ENCODE results near the gene ATXN2. TPM values are rescaled to one million over a fixed set of nuclear protein-coding genes. Genes with fewer than 3 reads are reported as not detected.

The ATXN2 gene
- total RNA-seq, 2 donors from 2014 or later = 57.8 to 64.4 TPM

- intact Hi-C loops (cut with DNase I) = no loop called here
- no peak for DNase-seq (ENCODE audit: low spot score)
Observed at GRCh38 chr12:111431772-111432171, 167.3 kb downstream of the ATXN2 start.

GRCh38 chr12:111430433-111431353, 168.4 kb downstream of the ATXN2 start:
- no peak for DNase-seq (ENCODE audit: low spot score)

DNA sequence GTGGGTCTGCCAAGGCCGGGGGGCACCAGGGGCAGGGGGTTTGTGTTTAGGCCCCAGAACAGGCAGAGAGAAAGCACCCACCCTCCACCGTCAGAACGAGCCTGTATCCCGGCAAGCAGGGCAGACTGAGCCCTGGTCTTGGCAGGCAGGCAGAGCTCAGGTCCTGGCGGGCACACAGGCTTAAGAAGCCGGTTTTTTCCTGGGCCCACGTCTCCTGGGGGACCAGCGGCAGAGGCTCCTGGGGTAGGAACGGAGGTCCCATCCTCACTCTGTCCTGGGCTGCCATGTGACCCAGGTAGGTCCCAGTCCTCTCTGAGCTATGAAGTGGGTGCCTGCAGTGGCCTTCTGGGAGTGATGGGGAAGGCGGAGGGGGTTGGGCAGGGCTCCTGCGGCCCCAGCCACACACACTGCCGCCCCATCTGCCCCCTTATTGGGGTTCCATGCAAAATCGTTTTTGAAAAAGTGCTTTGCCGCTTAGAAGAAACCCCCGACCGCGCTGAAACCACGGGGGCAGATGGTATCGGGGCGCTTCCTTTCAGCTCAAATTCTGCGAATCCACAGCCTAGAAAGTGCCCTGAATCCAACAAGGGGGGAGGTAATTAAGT, 169.2 kb downstream of the ATXN2 start:
- DNase-seq (ENCODE audit: low spot score) = no peak
- intact Hi-C loops (cut with DNase I) = loop anchor here in 1 of 2 donors (2.0 kb wide), 1 partner anchor 27 kb away; no protein-coding TSS in a partner anchor

More at GRCh38 chr12:111430433-111431353, 168.4 kb downstream of the ATXN2 start:
- intact Hi-C loops (cut with DNase I) = no loop called here

GRCh38 chr12:111428728-111429175, 170.4 kb downstream of the ATXN2 start:
- DNase-seq (ENCODE audit: low spot score) = peak; percentile 89
- intact Hi-C loops (cut with DNase I) = loop anchor here in 1 of 2 donors (2.0 kb wide), 1 partner anchor 26 kb away; no protein-coding TSS in a partner anchor

- intact Hi-C loops (cut with DNase I) = loop anchor here in 1 of 2 donors (2.0 kb wide), 1 partner anchor 25 kb away; no protein-coding TSS in a partner anchor
Observed at GRCh38 chr12:111428081-111428727, 170.9 kb downstream of the ATXN2 start.

DNA sequence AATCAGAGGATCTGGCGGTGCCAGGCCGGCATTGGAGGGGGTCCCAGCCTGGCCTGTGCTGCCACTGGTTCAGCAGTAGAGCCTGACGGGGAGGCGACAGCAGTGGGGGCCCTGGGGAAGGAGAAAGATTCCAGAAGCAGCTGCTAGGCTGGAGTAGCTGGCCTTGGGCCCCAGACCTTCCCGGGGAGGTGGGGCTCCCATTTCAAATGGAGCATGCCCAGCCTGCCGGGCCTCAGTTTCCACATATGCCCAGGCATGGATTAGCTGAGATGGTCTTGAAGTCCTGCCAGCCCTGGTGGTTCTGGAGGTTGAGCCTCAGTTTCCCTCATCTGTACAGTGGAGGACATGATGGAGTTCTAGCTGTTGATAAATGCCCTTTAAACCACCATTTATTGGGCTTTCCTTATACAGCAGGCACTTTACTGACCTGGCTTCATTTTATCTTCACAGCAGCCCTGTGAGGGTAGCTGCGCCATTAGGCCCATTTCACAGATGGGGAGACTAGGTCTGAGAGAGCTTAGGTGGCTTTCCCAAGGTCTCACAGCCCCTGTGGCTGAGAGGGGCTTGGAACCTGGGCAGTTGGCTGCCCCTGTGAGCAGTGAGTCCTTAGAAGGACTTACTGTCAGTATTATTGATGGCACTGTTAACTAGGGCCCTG, 171.6 kb downstream of the ATXN2 start:
- intact Hi-C loops (cut with DNase I) = loop anchor here in 1 of 2 donors (2.0 kb wide), 2 partner anchors 25 to 31 kb away; no protein-coding TSS in a partner anchor
- DNase-seq (ENCODE audit: low spot score) = no peak

More at GRCh38 chr12:111428081-111428727, 170.9 kb downstream of the ATXN2 start:
- no peak for DNase-seq (ENCODE audit: low spot score)

DNA sequence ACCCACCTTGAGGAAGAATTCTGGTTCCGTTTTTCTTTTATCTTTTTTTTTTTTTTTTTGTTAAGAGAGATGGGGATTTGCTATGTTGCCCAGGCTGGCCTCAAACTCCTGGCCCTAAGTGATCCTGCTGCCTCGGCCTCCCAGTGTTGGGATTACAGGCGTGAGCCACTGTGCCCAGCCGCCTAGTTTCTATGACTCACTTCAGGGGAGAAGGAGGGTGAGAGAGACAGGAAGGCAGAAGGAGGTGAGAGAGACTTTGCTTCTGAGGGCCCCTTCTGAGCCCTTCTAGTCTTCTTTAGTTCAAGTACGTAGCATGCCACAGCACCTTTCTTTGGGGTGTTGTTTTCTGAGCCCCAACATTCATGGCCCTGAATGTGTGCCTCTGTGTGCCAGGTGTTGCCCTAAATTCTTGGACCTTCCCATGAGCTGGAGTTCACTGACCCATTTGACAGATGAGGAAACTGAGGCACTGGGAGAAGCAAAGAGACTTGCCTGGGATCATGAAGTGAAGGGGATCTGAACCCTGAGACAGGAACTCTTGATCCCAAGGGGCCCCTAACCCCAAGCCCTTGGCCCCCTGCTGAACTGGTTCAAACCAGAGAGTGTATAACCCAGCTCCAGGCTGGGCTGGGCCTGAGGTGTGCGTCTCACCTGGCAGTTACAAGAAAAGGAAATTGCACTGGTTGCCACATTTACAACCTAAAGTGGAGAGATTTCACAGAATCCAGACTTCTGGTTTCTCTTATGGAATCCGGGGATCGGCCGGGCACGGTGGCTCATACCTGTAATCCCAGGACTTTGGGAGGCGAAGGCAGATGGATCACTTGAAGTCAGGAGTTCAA, 172.6 kb downstream of the ATXN2 start:
- intact Hi-C loops (cut with DNase I) = loop anchor here in 1 of 2 donors (2.0 kb wide), 1 partner anchor 30 kb away; no protein-coding TSS in a partner anchor
- no peak for DNase-seq (ENCODE audit: low spot score)

- intact Hi-C loops (cut with DNase I) = loop anchor here in 1 of 2 donors (2.0 kb wide), 1 partner anchor 29 kb away; no protein-coding TSS in a partner anchor
- DNase-seq (ENCODE audit: low spot score) = no peak
Observed at GRCh38 chr12:111425655-111426054, 173.5 kb downstream of the ATXN2 start.

- no peak for DNase-seq (ENCODE audit: low spot score)
- intact Hi-C loops (cut with DNase I) = no loop called here
Observed at GRCh38 chr12:111424793-111425251, 174.3 kb downstream of the ATXN2 start.

GRCh38 chr12:111424189-111424792, 174.8 kb downstream of the ATXN2 start:
- DNase-seq (ENCODE audit: low spot score) = no peak
- intact Hi-C loops (cut with DNase I) = no loop called here

GRCh38 chr12:111420494-111420893, 178.6 kb downstream of the ATXN2 start:
- no peak for DNase-seq (ENCODE audit: low spot score)
- intact Hi-C loops (cut with DNase I) = no loop called here

GRCh38 chr12:111419784-111420183, 179.3 kb downstream of the ATXN2 start:
- DNase-seq (ENCODE audit: low spot score) = no peak
- intact Hi-C loops (cut with DNase I) = no loop called here

- no peak for DNase-seq (ENCODE audit: low spot score)
- intact Hi-C loops (cut with DNase I) = no loop called here
Observed at GRCh38 chr12:111418594-111418880, 180.6 kb downstream of the ATXN2 start.

DNA sequence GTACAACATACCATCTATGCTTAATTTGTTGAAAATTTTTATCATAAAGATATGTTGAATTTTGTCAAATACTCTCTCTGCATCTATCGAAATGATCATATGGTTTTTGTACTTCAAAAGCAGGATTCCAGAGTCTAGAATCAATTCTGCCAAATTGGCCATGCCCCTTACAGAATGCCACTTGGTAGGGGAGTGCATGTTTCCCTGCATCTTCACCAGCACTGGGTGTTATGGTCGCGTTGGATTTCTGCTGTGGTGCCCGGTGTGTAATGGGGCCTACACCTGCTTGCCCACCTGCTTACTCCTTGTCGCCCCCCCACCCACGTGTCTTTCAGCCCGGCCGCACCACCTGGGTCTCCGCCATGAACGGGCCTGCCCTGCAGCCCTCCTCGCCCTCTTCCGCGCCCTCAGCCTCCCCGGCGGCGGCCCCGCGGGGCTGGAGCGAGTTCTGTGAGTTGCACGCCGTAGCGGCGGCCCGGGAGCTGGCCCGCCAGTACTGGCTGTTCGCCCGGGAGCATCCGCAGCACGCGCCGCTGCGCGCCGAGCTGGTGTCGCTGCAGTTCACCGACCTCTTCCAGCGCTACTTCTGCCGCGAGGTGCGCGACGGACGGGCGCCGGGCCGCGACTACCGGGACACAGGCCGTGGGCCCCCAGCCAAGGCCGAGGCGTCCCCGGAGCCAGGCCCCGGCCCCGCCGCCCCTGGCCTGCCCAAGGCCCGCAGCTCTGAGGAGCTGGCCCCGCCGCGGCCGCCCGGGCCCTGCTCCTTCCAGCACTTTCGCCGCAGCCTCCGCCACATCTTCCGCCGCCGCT, 181.1 kb downstream of the ATXN2 start:
- no peak for DNase-seq (ENCODE audit: low spot score)
- intact Hi-C loops (cut with DNase I) = no loop called here

- intact Hi-C loops (cut with DNase I) = no loop called here
Observed at GRCh38 chr12:111417290-111417689, 181.8 kb downstream of the ATXN2 start.

DNA sequence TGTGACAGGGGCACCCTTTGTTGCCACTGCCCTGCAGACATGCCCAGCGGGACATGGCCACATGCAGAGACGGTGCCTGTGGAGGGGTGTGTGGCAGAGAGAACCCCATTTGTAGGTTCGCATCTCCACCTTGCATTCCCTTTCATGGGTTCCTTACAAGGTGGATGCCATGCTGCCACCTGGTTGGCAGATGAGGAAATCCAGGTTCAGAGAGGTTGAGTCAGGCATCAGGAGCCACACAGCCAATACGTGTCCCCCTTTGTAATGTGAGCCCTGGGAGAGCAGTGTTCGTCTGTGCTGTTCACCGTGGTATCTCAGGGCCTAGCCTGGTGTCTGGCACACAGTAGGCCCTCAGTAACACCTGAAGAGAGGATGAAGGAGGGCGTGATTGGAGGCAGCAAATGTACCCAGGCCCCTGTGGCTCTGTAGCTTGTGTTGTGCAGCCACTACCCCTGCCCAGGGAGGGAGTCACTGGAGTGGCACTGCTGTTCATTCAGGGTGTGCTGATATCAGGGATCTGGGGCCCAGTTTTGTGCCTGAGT, 184.3 kb downstream of the ATXN2 start:
- intact Hi-C loops (cut with DNase I) = no loop called here
- no peak for DNase-seq (ENCODE audit: low spot score)

More at GRCh38 chr12:111417290-111417689, 181.8 kb downstream of the ATXN2 start:
- no peak for DNase-seq (ENCODE audit: low spot score)
